H1 (cell line): ENCODE measurements around the gene ME3. TPM values are rescaled to one million over a fixed set of nuclear protein-coding genes. Genes with fewer than 3 reads are reported as not detected.

Experiments used
- ATF3 ChIP-seq: IDR thresholded peaks from 2 replicates; pipeline ENCODE4 v1.6.1; 2011; ENCODE audit warnings: low read depth, mild to moderate bottlenecking, low read length; ENCODE audit not compliant: insufficient read depth
- TAF1 ChIP-seq: IDR thresholded peaks from 2 replicates; pipeline ENCODE4 v1.6.1; 2011; ENCODE audit warnings: mild to moderate bottlenecking, low read depth, low read length
- TBP ChIP-seq: IDR thresholded peaks from 2 replicates; pipeline ENCODE4 v1.6.1; 2011; ENCODE audit warnings: low read depth, low read length, improper control_type of control experiment
- TEAD4 ChIP-seq: IDR thresholded peaks from 2 replicates; pipeline ENCODE4 v1.6.1; 2012; ENCODE audit warnings: low read depth, low read length, inconsistent platforms, mixed read lengths
- polyA plus RNA-seq, 7 experiments: library from polyadenylated mRNA; depleted of rRNA in 3 of 7; stranded (reverse) in 5 of 7; unstranded in 2 of 7; fragments of >200 nt in 5 of 7; fragments of 200-250 nt in 2 of 7; gene quantifications; 1 replicate in 5 of 7; 2 replicates in 1 of 7; 4 replicates in 1 of 7; pipeline versions ENCODE4 v1.2.1 to v1.2.3, GENCODE V29; 2011 to 2013; ENCODE audit warnings: missing spikeins in 2 of 7, mixed read lengths in 2 of 7
- total RNA-seq: library from RNA; stranded (reverse); fragmentation: NEBNext Ultra II Directional; extraction: Animal tissue kit (Norgen Biotek cat#: 25700); gene quantifications from 2 replicates; pipeline ENCODE4 v1.2.1, GENCODE V29; 2021

The ME3 gene
- total and polyA plus RNA-seq, 2 of the 8 experiments (the other 6 are each of a cell fraction or from before 2014, with no cell fraction given) = 1.5 to 2.8 TPM

GRCh38 chr11:86706338-86707131, 34.1 kb upstream of the ME3 start (continued):
- TF ChIP-seq TAF1 (no peak), ATF3 (no peak), TEAD4 (no peak), TBP (no peak)
